ENCODE data around the gene PDSS2. TPM values are rescaled to one million over a fixed set of nuclear protein-coding genes. Genes with fewer than 3 reads are reported as not detected.

The PDSS2 gene
- total and polyA plus RNA-seq, 2 of the 4 experiments (the other 2 are of a cell fraction), result 8.6 to 9.2 TPM

DNA sequence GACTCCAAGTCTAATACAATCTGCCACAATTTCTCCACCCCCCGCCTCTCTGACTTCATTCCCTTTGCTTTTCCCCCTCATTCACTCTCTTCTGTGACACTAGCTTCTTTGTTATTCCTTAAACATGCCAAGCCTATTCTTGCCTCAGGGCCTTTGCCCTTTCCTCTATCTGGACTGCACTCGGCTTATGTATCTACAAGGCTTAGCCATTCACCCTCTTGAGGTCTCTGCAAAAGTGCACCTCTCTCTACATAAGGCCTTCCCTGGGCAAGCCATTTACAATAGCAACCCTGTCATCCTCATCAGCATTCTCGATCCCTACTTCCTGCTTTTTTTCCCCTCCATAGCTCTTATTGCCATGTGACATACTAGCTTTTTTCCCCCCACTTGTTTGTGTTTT, 168.9 kb downstream of the PDSS2 start:
- H3K14ac ChIP-seq (replicated peaks; ENCODE audit: low read depth, low read length), result no peak overlapping the region
- H2AK9ac ChIP-seq (replicated peaks; ENCODE audit: low read depth, low read length, poor library complexity), result no peak overlapping the region
- dilution Hi-C loops (cut with HindIII; ENCODE audit: low sequenced_read_pairs, unreplicated experiment) (no loop called here), in situ Hi-C loops (cut with MboI; ENCODE audit: low sequenced_read_pairs) (no loop called here), intact Hi-C loops (cut with micrococcal nuclease) (no loop called here)
- H3K9ac ChIP-seq (ENCODE audit: low read depth, low read length), result no peak overlapping the region
- H3K9me3 ChIP-seq (ENCODE audit: control insufficient read depth, insufficient read depth, low read length), result no peaks in the 10 kb centered on the region
- no peak overlapping the region for H3K4ac ChIP-seq (ENCODE audit: low read depth, low read length)
- 100% methylated on average over 2 of the region's 3 CpGs; no CpG with 5 or more reads in 1 of the 2 experiments for WGBS, 2 experiments (ENCODE audit: extremely low coverage in 2 of 2, insufficient read length in 1 of 2)
- H2BK120ac ChIP-seq (ENCODE audit: low read depth, low read length), result no peak overlapping the region
- no peak overlapping the region for H2AK5ac ChIP-seq (ENCODE audit: low read depth, low read length)
- no peak for DNase-seq
- POLR2A ChIA-PET (ENCODE audit: unreplicated experiment), result no interaction called here
- no peaks in the 10 kb centered on the region for H3K27me3 ChIP-seq (ENCODE audit: control insufficient read depth, insufficient read depth, low read length)
- H4K91ac ChIP-seq (ENCODE audit: insufficient read depth, low read depth, low read length), result no peak overlapping the region
- H3K27ac ChIP-seq (ENCODE audit: insufficient read depth, low read length), result no peak overlapping the region
- no peak overlapping the region for H4K5ac ChIP-seq (ENCODE audit: low read depth, low read length)
- TF ChIP-seq POLR2A (IDR thresholded peaks at IDR 0.05; ENCODE audit: low read depth, low read length) (no peak), FOS (IDR thresholded peaks at IDR 0.05; ENCODE audit: low read depth, low read length) (no peak), MAZ (IDR thresholded peaks at IDR 0.05; ENCODE audit: borderline replicate concordance, low read depth, low read length) (no peak), USF2 (IDR thresholded peaks at IDR 0.05; ENCODE audit: low read depth, low read length) (no peak), NFE2L2 (IDR thresholded peaks at IDR 0.05; ENCODE audit: low read depth, low read length) (no peak), RFX5 (IDR thresholded peaks at IDR 0.05; ENCODE audit: low read depth, low read length) (no peak), CTCF (conservative IDR thresholded peaks at IDR 0.05; ENCODE audit: low read depth, low read length) (no peak), BHLHE40 (IDR thresholded peaks at IDR 0.05; ENCODE audit: low read depth, low read length) (no peak), CHD1 (IDR thresholded peaks at IDR 0.05; ENCODE audit: low read depth, low read length) (no peak), RCOR1 (IDR thresholded peaks at IDR 0.05; ENCODE audit: insufficient replicate concordance, low read length) (no peak), CEBPB (IDR thresholded peaks at IDR 0.05; ENCODE audit: low read depth, low read length) (no peak), ELK1 (IDR thresholded peaks at IDR 0.05; ENCODE audit: borderline replicate concordance, low read depth, low read length) (no peak), SMC3 (IDR thresholded peaks at IDR 0.05; ENCODE audit: low read depth, low read length) (no peak), MAFK (IDR thresholded peaks at IDR 0.05; ENCODE audit: low read depth, low read length) (no peak), MXI1 (IDR thresholded peaks at IDR 0.05; ENCODE audit: borderline replicate concordance, low read depth, low read length) (no peak), RAD21 (IDR thresholded peaks at IDR 0.05; ENCODE audit: low read length) (no peak)
- H3K9me1 ChIP-seq (ENCODE audit: insufficient read depth, low read length), result no peaks in the 10 kb centered on the region
- H4K20me1 ChIP-seq (ENCODE audit: insufficient read depth, low read length), result no peaks in the 10 kb centered on the region
- no peak for ATAC-seq (ENCODE audit: low read depth)
- H3K79me1 ChIP-seq (ENCODE audit: low read depth in 1 of 2, low read length in 2 of 2), result peaks cover 0 to 3% of the 10 kb centered on the region in 2 experiments; a peak in 2 of 4 replicates
- CTCF ChIA-PET, result interaction anchor here (0.6 kb wide), 1 partner anchor 145 kb away, joined by 3 read pairs; no protein-coding TSS in a partner anchor
- 0 out of 2 replicates have a peak, but pooled peaks cover 1% of the 10 kb centered on the region for H3K4me1 ChIP-seq (ENCODE audit: control insufficient read depth, insufficient read depth, low read length)
- H2AFZ ChIP-seq (replicated peaks; ENCODE audit: low read length, poor library complexity), result no peak overlapping the region
- H3K4me2 ChIP-seq (ENCODE audit: low read depth, low read length), result no peak overlapping the region
- no peak overlapping the region for H3K23ac ChIP-seq (ENCODE audit: low read depth, low read length)
- no peak overlapping the region for H2BK15ac ChIP-seq (ENCODE audit: low read depth, low read length)
- H2BK5ac ChIP-seq (ENCODE audit: low read depth, low read length, poor library complexity, severe bottlenecking), result no peak overlapping the region
- H3K36me3 ChIP-seq (ENCODE audit: control insufficient read depth, insufficient read depth, low read length), result no peaks in the 10 kb centered on the region
- no peak overlapping the region for H2BK20ac ChIP-seq (ENCODE audit: low read depth, low read length)
- H4K8ac ChIP-seq (ENCODE audit: low read depth in 2 of 2, low read length in 2 of 2), result no peak overlapping the region
- H3K18ac ChIP-seq (ENCODE audit: low read depth, low read length), result no peak overlapping the region
- H3K4me3 ChIP-seq (ENCODE audit: insufficient read depth, low read depth, low read length), result no peak overlapping the region
- BruUV-seq (replicated peaks), result no TSS peak
- no peak overlapping the region for H3K56ac ChIP-seq (ENCODE audit: extremely low read depth, insufficient read depth, low read length)

Data from IMR-90 (cell line).